ENCODE data around the gene RPS24.

Gene RPS24

GRCh38 chr10:78011065-78011464 is 22.6 kb upstream of the RPS24 start:
- in situ Hi-C loops (cut with MboI; ENCODE audit: low pct_unique_long_range_greater_than_20kb, low sequenced_read_pairs, unreplicated experiment), result no loop called here
- DNase-seq (ENCODE audit: low spot score), result no peak
- no peak for TF ChIP-seq CTCF (IDR thresholded peaks at IDR 0.05; ENCODE audit: extremely low read depth, insufficient read depth, missing control alignments)

GRCh38 chr10:78013564-78013963 is 20.1 kb upstream of the RPS24 start:
- in situ Hi-C loops (cut with MboI; ENCODE audit: low pct_unique_long_range_greater_than_20kb, low sequenced_read_pairs, unreplicated experiment), result no loop called here
- no peak for TF ChIP-seq CTCF (IDR thresholded peaks at IDR 0.05; ENCODE audit: extremely low read depth, insufficient read depth, missing control alignments)
- no peak for DNase-seq (ENCODE audit: low spot score)

- in situ Hi-C loops (cut with MboI; ENCODE audit: low pct_unique_long_range_greater_than_20kb, low sequenced_read_pairs, unreplicated experiment), result no loop called here
- TF ChIP-seq CTCF (IDR thresholded peaks at IDR 0.05; ENCODE audit: extremely low read depth, insufficient read depth, missing control alignments), result no peak
- no peak for DNase-seq (ENCODE audit: low spot score)
Measured at GRCh38 chr10:78015546-78015945, 18.1 kb upstream of the RPS24 start.

GRCh38 chr10:78017856-78018255 is 15.8 kb upstream of the RPS24 start:
- no peak for TF ChIP-seq CTCF (IDR thresholded peaks at IDR 0.05; ENCODE audit: extremely low read depth, insufficient read depth, missing control alignments)
- in situ Hi-C loops (cut with MboI; ENCODE audit: low pct_unique_long_range_greater_than_20kb, low sequenced_read_pairs, unreplicated experiment), result no loop called here

GRCh38 chr10:78019264-78019663 is 14.4 kb upstream of the RPS24 start:
- DNase-seq (ENCODE audit: low spot score), result no peak
- in situ Hi-C loops (cut with MboI; ENCODE audit: low pct_unique_long_range_greater_than_20kb, low sequenced_read_pairs, unreplicated experiment), result no loop called here
- no peak for TF ChIP-seq CTCF (IDR thresholded peaks at IDR 0.05; ENCODE audit: extremely low read depth, insufficient read depth, missing control alignments)

More at GRCh38 chr10:78017856-78018255, 15.8 kb upstream of the RPS24 start:
- DNase-seq (ENCODE audit: low spot score), result no peak

- DNase-seq (ENCODE audit: low spot score), result no peak
- in situ Hi-C loops (cut with MboI; ENCODE audit: low pct_unique_long_range_greater_than_20kb, low sequenced_read_pairs, unreplicated experiment), result no loop called here
- TF ChIP-seq CTCF (IDR thresholded peaks at IDR 0.05; ENCODE audit: extremely low read depth, insufficient read depth, missing control alignments), result no peak
Measured at GRCh38 chr10:78021201-78021600, 12.5 kb upstream of the RPS24 start.

- in situ Hi-C loops (cut with MboI; ENCODE audit: low pct_unique_long_range_greater_than_20kb, low sequenced_read_pairs, unreplicated experiment), result no loop called here
- TF ChIP-seq CTCF (IDR thresholded peaks at IDR 0.05; ENCODE audit: extremely low read depth, insufficient read depth, missing control alignments), result no peak
- no peak for DNase-seq (ENCODE audit: low spot score)
Measured at GRCh38 chr10:78023741-78024140, 9.9 kb upstream of the RPS24 start.
